ENCODE results near the gene TULP1. TPM values are rescaled to one million over a fixed set of nuclear protein-coding genes. Genes with fewer than 3 reads are reported as not detected.
A peak's percentile ranks its signal among the peaks of the same experiment; 100 is the strongest.

TULP1 gene
- total and polyA plus RNA-seq, 2 of the 8 experiments (the other 6 are each of a cell fraction or from before 2014, with no cell fraction given), result 3.2 to 6.8 TPM

GRCh38 chr6:35452183-35453090 lies 60.3 kb downstream of the TULP1 start, which contains the start of gene FANCE (continued):
- TF ChIP-seq NANOG (IDR thresholded peaks at IDR 0.05; ENCODE audit: insufficient read depth, low read depth, low read length, poor library complexity, severe bottlenecking), result no peak
- no peak for TF ChIP-seq CHD7 (IDR thresholded peaks at IDR 0.05; ENCODE audit: insufficient replicate concordance, low read length)
- TF ChIP-seq SIN3A (conservative IDR thresholded peaks at IDR 0.05 in 1 of 2, IDR thresholded peaks at IDR 0.05 in 1 of 2; ENCODE audit: low read depth in 1 of 2, low read length in 2 of 2), result peak in 1 of 2 experiments; percentile 19; a peak in 1 of 4 replicates
- TF ChIP-seq ZNF274 (IDR thresholded peaks at IDR 0.05; ENCODE audit: borderline replicate concordance, extremely low read depth, low read length), result no peak
- TF ChIP-seq POLR2A (IDR thresholded peaks at IDR 0.05; ENCODE audit: control extremely low read depth in 1 of 2, low read depth in 2 of 2, low read length in 2 of 2), result no peak
- peak; percentile 43; the same call in 1 of the 2 replicates for TF ChIP-seq RBBP5 (IDR thresholded peaks at IDR 0.05; ENCODE audit: borderline replicate concordance, low read depth, low read length)
- no peak for TF ChIP-seq FOSL1 (IDR thresholded peaks at IDR 0.05; ENCODE audit: insufficient read depth, low read depth, low read length)
- peak; percentile 25; the same call in 1 of the 2 replicates for TF ChIP-seq SP1 (IDR thresholded peaks at IDR 0.05; ENCODE audit: low read depth, low read length)
- peak; percentile 79 for TF ChIP-seq KDM4A (IDR thresholded peaks at IDR 0.05; ENCODE audit: low read depth, low read length, severe bottlenecking)
